IPS DF 4.7 (cell line): Measurements from ENCODE around the gene ZMIZ1.
"Not testable (repeated sequence)": the region's sequence is repeated elsewhere in the genome, so short reads cannot be mapped to it uniquely, and the experiment has no call there.

Experiments
- DNase-seq: peaks from one replicate; pipeline ENCODE4 v3.0.0-alpha.2; 2013; ENCODE audit warnings: low spot score; ENCODE audit errors: extremely low read depth

ZMIZ1 gene

DNA sequence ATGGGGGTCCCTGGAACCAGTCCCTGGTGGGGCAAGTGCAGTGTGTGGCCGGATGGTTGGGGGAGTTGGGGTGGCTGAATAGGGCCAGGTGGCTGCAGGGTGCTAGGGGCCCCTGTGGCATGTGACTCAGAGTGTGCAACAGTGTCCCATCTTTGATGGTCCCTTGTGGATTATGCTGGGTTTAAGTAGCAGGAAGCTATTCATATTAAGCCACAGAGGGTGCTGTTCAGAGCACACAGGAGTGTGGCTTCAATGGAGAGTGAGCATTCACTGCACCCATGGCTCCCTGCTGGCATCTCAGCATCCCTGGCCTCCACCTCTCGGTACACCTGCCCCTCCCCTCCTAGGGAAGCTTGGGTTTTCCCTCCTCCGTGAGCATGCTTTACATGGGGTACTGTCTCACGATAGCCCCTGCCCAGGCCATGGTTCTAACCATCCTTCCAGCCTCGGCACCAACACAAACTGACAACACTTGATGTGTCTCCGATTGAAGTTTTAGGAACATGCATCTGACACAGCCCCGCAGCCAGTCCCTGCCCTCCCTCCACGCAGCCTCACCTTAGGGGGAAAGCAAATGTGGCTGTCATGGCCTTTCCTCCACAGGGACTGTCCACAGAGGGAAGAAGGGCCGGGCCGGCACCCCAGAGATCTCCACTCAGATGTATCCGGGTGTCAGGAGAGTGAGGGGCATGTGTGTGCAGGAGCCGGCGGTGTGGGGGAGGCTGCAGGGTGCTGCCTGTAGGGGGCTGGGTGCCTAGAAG is 248.1 kb downstream of the ZMIZ1 start:
- no peak for DNase-seq

- no peak for DNase-seq
These were observed 249.6 kb downstream of the ZMIZ1 start for GRCh38 chr10:79318369-79318768.

DNA sequence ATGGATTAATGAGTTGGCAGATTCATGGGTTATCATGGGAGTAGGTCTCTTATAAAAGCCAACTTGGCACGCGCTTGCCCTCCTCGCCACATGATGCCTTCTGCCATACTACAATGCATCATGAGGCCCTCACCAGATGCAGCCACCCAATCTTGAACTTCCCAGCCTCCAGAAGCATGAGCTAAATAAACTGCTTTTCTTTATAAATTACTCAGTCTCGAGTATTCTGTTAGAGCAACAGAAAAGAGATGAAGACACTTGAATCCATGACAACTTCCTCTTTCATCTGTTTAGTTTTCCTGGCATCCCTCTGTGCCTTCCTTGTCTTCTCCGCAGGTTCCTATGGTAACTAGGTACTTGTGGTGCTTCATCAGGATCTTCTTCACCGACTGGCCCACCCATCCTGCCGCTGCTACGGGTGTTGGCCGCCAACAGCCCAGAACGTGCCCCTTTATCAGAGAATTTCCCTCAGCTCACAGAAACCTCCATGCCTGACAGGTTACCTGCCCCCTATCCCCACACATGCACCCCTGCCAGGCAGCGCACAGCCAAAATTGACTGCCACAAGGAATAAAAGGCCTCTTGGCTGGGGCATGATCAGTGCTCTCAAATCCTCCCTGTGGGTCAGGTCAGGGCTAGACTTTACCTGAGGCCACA is 250.5 kb downstream of the ZMIZ1 start:
- no peak for DNase-seq

DNA sequence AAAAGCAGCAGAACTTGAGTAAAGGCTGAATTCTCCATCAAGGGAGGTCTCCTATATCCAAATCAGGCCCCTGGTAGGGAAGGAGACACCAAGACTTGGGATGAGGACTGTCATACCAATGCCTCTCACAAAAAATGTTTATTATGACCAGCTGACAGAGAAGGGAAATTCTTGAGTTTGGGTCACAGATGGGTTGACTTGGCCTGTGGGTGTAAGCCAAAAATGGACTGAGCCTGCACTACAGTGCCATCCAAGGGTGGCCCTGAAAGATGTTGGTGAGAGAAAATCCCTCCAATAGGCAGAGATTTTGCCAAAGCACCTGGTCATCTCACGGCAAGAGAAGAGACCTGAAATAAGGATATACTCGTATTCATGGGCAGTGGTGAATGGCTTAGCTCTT is 251.6 kb downstream of the ZMIZ1 start:
- DNase-seq: no peak

- no peak for DNase-seq
These were observed 252.2 kb downstream of the ZMIZ1 start for GRCh38 chr10:79320820-79321493.

- no peak for DNase-seq
These were observed 252.7 kb downstream of the ZMIZ1 start for GRCh38 chr10:79321494-79321882.

DNA sequence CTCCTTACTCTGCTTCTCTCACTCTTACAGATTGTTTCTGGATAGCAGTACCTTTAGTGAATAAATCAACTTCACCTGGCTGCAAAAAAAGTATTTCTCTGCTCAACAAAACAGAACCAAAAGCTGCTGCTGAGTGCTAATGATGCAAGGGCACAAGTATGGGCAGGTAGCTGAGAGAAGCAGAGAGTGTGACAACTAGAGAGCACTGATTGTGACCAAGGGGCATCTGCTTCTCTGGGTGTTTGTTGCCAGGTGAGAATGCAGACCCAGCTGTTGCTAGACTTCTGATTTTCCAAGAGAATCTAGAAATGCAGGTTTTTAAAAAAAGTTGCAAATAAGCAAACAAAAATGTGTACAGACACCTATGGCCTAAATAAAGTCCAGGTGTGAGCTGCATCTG is 253.2 kb downstream of the ZMIZ1 start:
- DNase-seq: no peak

- no peak for DNase-seq
These were observed 254.1 kb downstream of the ZMIZ1 start for GRCh38 chr10:79322616-79323543.

DNA sequence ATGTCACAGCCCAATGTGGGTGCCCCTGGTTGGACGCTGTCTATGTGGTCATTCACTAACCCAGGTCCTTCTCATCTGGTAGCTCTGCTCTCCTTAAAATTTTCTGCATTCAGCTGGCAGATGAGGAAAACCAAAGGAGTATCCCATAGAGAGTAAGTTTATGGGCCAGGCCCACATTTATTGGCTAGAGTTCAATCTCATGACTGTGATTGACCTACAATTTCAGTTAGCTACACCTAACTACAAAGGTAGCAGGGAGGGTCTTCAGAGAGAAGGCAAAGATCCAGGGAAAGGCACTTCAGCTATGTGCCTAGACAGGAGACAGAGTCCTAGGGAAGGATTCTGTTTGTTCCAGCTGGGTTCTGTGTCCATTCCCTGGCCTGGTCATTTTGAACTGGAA is 254.8 kb downstream of the ZMIZ1 start:
- no peak for DNase-seq

DNA sequence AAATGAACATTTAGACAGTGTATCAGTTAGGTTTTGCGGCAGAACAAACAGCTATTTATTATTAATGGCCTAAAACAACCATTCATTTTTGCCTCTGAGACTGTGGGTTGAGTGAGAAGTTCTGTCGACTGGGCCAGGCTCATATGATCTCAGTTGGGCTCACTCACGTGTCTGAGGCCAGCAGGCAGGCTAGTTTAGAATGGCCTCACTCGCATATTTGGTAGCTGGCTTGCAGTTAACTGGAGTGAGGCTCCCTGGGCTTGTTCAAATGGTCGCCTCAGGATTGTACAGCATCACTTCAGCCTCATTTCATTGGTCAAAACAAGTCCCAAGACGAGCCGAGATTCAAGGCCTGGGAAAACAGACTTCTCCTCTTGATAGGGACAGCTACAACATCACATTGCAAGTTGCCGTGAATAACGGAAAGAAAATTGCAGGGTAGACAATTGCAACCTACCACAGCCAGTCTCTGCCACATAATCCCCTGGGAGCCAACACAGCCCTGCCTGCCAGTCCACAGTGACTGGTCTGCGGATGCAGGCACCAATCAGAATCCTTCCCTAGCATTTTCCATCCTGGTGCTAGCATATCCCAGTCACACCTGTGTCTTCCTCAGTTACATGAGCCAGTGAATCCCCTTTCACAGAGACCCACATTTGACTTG is 255.4 kb downstream of the ZMIZ1 start:
- DNase-seq: no peak

DNA sequence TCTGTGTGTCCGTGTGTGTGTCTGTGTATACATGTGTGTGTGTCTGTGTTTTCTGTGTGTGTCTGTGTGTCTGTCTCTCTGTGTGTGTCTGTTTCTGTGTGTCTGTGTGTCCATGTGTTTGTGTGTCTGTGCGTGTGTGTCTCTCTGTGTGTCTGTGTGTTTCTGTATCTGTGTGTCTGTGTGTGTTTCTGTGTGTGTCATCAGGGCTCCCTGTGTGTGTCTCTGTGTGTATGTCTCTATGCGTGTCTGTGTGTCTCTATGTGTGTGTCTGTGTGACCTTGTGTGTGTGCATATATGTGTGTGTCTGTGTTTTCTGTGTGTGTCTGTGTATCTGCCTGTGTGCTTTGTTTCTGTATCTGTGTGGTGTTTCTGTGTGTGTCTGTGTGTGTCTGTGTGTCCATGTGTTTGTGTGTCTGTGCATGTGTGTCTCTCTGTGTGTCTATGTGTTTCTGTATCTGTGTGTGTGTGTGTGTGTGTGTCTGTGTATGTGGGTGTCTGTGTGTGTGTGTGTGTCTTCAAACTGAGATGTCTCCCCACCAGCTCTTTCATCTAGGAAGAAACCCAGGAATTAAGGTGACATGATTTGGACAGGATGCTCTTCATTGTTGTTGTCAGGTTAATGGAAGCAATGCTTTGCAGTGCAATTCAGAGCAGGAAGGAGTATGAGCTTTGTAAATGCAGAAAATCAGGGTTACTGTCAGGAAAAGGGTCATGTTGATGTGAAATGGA is 257.8 kb downstream of the ZMIZ1 start:
- DNase-seq: no peak

- no peak for DNase-seq
These were observed 258.3 kb downstream of the ZMIZ1 start for GRCh38 chr10:79327090-79327457.

DNA sequence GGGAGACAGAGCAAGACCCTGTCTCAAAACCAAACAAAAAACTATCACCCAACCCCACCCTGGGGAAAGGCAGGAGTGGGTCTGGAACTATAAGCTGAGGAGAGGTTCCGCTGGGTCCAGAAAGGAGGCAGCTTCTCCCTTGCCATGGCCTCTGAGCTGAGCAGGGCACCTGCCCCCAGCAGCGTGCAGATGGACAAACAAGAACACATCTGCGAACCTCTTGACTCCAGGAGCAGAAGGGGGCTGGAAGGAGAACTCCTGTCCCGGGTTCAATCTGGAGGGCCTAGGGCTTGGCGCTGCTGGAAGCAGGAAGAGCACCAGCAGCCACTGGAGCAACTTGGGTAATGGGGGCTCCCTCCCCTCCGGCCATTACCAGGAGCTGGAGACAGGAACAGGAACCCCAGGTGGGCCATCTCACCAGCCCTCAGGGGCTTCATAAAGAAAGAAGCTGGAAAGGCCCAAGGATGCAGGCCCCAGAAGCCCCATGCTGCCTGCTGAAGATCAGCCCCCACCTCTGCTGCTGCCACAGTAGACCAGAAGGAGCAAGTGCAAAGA is 259.5 kb downstream of the ZMIZ1 start:
- DNase-seq: no peak

DNA sequence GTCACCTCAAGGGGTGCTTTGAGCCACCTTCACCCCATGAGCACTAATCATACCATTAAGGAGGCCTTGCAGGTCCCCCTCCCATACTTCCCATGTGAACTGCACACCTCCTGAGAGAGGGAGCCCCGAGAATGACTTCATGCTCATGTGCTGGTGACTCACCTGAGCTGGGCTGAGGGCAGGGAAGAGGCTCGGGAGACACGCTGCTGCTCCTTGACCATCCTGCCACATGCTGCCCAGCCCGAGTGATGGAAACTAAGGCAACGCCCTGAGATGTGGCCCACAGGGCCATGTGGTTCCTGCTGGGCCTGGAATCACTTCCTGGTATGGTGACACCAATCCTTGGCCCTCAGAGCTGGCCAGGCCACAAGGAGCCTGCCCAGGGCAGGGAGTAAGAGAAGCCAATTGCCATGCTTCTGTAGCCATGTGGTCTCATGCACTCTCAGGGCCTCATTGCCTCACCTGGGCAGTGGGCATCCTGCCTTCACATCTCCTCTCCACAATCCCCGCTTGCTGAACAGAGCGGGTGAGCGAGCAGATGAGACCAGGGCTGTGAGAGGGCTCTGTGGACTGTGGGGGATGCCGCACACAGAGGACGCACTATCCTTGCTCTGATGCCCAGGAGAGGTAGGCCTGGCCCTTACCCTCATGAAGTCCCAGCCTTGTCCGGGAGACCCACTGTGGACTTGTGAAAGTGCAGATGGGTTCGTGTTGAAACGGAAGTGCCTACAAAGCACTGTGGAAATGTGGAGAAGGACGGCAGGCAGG is 260.2 kb downstream of the ZMIZ1 start:
- no peak for DNase-seq

DNA sequence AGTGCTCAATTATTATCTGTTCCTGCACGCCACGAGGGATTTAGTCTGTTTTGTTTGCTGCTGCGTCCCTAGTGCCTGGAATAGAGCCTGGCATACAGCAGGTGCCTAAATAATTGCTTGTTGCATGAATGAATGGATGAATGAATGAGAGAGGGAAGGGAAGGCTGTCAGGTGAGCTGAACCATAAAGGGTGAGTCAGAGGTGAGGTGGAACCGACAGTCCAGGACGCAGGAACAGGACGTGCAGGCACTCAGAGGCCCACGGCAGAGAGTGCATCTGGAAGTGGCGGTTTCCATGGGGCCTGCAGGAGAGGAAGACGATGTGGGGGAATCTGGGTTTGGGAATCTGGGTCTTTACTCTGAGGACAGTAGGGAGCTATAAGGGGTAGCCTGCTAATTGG is 260.8 kb downstream of the ZMIZ1 start:
- DNase-seq: no peak

DNA sequence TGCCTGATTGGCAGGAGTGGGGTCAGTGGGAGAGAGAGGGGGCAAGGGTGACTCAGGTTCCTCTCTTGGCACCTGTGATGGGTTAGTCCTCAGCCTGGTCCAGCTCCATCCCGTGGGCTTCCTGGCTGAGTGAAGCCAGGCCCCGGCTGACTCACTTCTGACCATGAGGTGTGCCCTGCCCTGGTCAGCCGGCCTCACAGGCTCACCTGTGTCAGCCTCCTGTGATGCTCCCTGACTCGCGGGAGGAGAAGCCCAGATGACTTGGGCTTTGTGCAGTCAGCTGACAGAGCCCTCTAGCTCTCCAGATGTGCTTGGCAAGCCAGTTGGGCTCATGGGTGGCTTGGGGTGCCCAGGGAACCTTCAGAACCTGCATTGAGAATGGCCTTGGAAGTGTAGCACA is 262.5 kb downstream of the ZMIZ1 start:
- no peak for DNase-seq

DNA sequence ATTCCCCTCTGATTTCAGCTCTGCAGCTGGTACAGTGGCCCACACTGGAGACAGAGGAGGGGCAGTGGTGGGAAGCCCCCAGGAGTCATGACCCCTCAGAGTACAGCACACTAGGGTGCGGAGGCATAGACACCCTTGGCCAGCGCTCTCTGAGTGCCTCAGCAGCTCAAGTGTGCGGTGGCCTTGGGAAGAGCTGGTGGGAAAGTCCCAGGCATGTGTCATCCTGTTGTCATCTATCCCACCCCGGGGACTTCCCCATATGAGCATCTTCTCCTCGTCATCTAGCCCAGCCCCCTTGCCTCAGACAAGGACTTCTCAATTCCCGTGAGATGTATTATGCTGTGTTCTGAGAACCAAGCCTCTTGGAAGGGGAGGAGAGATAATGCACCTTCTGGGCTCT is 262.9 kb downstream of the ZMIZ1 start:
- DNase-seq: no peak

GRCh38 chr10:79332610-79333315 is 264.0 kb downstream of the ZMIZ1 start:
- not testable (repeated sequence) for DNase-seq

- no peak for DNase-seq
These were observed 264.7 kb downstream of the ZMIZ1 start for GRCh38 chr10:79333513-79333912.
